Occipital lobe (tissue), 2 donors: ENCODE measurements around the gene NDRG2. TPM values are rescaled to one million over a fixed set of nuclear protein-coding genes. Genes with fewer than 3 reads are reported as not detected.

Experiments used
- DNase-seq: peaks from one replicate; lab custom pipeline; 2025; lab: John Stamatoyannopoulos, UW
- total RNA-seq: library from RNA; depleted of rRNA; stranded (reverse); fragments of >200 nt; gene quantifications from one replicate; pipeline ENCODE4 v1.2.3, GENCODE V29; 2014

NDRG2 gene
- total RNA-seq, 1 donor from 2014 or later = 68.5 TPM

GRCh38 chr14:20971705-20972021, 53.2 kb downstream of the NDRG2 start:
- no peak for DNase-seq

- DNase-seq = peak; percentile 76
Measured at GRCh38 chr14:20970983-20971704, 53.7 kb downstream of the NDRG2 start.

GRCh38 chr14:20970647-20970982, 54.2 kb downstream of the NDRG2 start:
- DNase-seq = no peak

GRCh38 chr14:20969336-20969735, 55.5 kb downstream of the NDRG2 start:
- no peak for DNase-seq

Other genes with a start within 250 kb of the NDRG2 start
- 1.1 TPM for gene RNASE6, start 243.8 kb downstream of the NDRG2 start, total RNA-seq
- 9.2 TPM for gene RNASE1, start 222.2 kb downstream of the NDRG2 start, total RNA-seq
- gene RNASE3, start 133.7 kb downstream of the NDRG2 start, total RNA-seq = not detected
- not detected for gene RNASE2, start 69.6 kb downstream of the NDRG2 start, total RNA-seq
- 29.0 TPM for gene METTL17, start 35.1 kb downstream of the NDRG2 start, total RNA-seq
- gene SLC39A2, start 25.8 kb downstream of the NDRG2 start, total RNA-seq = not detected
- not detected for gene TPPP2, start 5.2 kb upstream of the NDRG2 start, total RNA-seq
- not detected for gene RNASE13, start 9.7 kb upstream of the NDRG2 start, total RNA-seq
- gene RNASE7, start 17.3 kb upstream of the NDRG2 start, total RNA-seq = not detected
- gene RNASE8, start 32.8 kb upstream of the NDRG2 start, total RNA-seq = not detected
- gene ARHGEF40, start 45.2 kb upstream of the NDRG2 start, total RNA-seq = 15.9 TPM
- 9.7 TPM for gene ZNF219, start 73.6 kb upstream of the NDRG2 start, total RNA-seq
- gene TMEM253, start 76.0 kb upstream of the NDRG2 start, total RNA-seq = not detected
- not detected for gene OR5AU1, start 131.0 kb upstream of the NDRG2 start, total RNA-seq
- 531 TPM for gene HNRNPC, start 244.4 kb upstream of the NDRG2 start, total RNA-seq